DND-41 (cell line): ENCODE measurements around the gene ZNF677.

ENCODE experiments used
- CTCF ChIP-seq: IDR thresholded peaks from 2 replicates; pipeline ENCODE4 v1.5.1; 2012; ENCODE audit warnings: borderline replicate concordance, low read length, moderate library complexity, mild to moderate bottlenecking; ENCODE audit not compliant: poor library complexity, severe bottlenecking; ENCODE audit errors: extremely low read depth
- EZH2 ChIP-seq: IDR thresholded peaks from 3 replicates; pipeline ENCODE4 v1.6.1; 2012; ENCODE audit warnings: borderline replicate concordance, low read depth, mild to moderate bottlenecking, moderate library complexity, low read length, inconsistent platforms; ENCODE audit not compliant: severe bottlenecking

- TF ChIP-seq CTCF (no peak), EZH2 (no peak)
These were observed 17.4 kb downstream of the ZNF677 start for GRCh38 chr19:53237114-53237777.
